ENCODE measurements around the gene ZNF467. TPM values are rescaled to one million over a fixed set of nuclear protein-coding genes. Genes with fewer than 3 reads are reported as not detected.

ZNF467 gene, protein sequence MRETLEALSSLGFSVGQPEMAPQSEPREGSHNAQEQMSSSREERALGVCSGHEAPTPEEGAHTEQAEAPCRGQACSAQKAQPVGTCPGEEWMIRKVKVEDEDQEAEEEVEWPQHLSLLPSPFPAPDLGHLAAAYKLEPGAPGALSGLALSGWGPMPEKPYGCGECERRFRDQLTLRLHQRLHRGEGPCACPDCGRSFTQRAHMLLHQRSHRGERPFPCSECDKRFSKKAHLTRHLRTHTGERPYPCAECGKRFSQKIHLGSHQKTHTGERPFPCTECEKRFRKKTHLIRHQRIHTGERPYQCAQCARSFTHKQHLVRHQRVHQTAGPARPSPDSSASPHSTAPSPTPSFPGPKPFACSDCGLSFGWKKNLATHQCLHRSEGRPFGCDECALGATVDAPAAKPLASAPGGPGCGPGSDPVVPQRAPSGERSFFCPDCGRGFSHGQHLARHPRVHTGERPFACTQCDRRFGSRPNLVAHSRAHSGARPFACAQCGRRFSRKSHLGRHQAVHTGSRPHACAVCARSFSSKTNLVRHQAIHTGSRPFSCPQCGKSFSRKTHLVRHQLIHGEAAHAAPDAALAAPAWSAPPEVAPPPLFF
- total RNA-seq (2021; fragmentation: NEBNext Ultra II Directional; extraction: Animal tissue kit (Norgen Biotek cat#: 25700)) (0.40 and 0.50 TPM in 2 replicates), polyA plus RNA-seq (2011; rRNA removed) (0.51 and 0.89 TPM in 2 replicates), polyA minus RNA-seq (2011; rRNA and poly(A)+ RNA removed) (0.05 and 0.13 TPM in 2 replicates)
- polyA plus RNA-seq (2011; cell fraction: cytosol; rRNA removed) = 0.44 TPM
- polyA plus RNA-seq (2011; cell fraction: nucleus; rRNA removed) = 1.7 TPM
- polyA plus RNA-seq (2012, experiment 1 of 2) = 0.36 to 0.89 TPM (median 0.75 TPM) in 4 replicates
- polyA plus RNA-seq (2012, experiment 2 of 2) = 0.35 TPM
- 0.20 TPM for polyA plus RNA-seq (2013, experiment 1 of 2)
- 0.13 TPM for polyA plus RNA-seq (2013, experiment 2 of 2)
- not detected for polyA minus RNA-seq (2011; cell fraction: cytosol; rRNA and poly(A)+ RNA removed)
- 0.70 TPM for polyA minus RNA-seq (2011; cell fraction: nucleus; rRNA and poly(A)+ RNA removed)
- long read RNA-seq, experiment 1 = 0 reads
- long read RNA-seq, experiment 2, partial matches to known transcripts = 0 of 1 reads
- long read RNA-seq, experiment 2, other reads (novel, unspliced or antisense) = 1 of 1 reads

DNA sequence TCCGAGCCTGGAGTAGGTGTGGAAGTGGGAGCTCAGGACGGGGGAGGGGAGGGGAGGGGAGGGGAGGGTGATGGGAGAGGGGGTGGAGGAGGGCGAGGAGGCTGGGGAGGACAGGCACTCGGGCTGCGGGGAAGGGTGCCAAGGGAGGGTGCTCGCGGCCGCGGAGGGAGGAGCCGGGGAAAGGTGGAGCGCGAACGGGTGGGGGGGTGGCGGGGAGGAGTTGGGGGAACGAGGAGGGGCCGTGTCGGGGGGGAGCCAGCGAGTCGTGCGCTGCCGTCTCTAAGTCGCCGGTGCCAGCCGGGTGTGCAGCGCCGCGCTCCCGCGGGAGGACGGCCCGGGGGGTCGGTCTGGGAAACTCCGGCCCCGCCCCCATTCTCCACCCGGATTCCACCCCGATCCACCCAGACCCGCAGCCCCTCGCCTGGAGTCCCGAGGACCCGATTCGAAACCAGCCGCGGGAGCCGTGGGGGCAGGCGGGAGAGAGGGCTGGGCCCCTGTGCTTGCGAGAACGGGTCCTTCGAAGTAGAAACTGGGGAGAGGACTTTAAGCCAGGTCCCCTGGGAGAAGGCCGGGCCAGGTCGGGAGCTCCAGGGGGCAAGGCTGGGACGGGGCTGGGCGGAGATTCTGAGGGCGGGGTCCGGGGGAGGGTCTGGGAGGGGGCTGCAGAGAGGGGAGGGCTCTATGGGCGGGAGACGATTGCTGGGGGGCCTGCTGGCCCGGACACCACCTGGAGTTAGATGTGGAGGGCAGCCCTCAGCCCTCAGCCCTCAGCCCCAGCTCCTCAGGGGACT is at the start of gene ZNF467:
Gene ZNF467, minus strand, starts transcription at position 143 of the 791 bp plus-strand sequence. CDS start 2,556 bp downstream, outside the sequence.
- H2AFZ ChIP-seq (ENCODE audit: low read length) = no peak within 1 kb of the TSS
- WGBS, 2 experiments (ENCODE audit: extremely low coverage in 1 of 2, insufficient coverage in 1 of 2, insufficient read length in 1 of 2, insufficient replicate concordance in 2 of 2, low coverage in 1 of 2, low lambda C conversion rate in 2 of 2, missing lambda C conversion rate in 1 of 2) = 5% methylated on average over 10 of the region's 57 CpGs; no CpG with 5 or more reads in 1 of the 2 experiments
- TF ChIP-seq, protein P1, sequence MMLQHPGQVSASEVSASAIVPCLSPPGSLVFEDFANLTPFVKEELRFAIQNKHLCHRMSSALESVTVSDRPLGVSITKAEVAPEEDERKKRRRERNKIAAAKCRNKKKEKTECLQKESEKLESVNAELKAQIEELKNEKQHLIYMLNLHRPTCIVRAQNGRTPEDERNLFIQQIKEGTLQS (IDR thresholded peaks at IDR 0.05; ENCODE audit: insufficient read depth, low read depth, low read length) = no peak
- TF ChIP-seq TCF12 (IDR thresholded peaks at IDR 0.05; ENCODE audit: low read depth, low read length) (no peak), TEAD4 (IDR thresholded peaks at IDR 0.05; ENCODE audit: low read depth, low read length) (no peak), KDM4A (IDR thresholded peaks at IDR 0.05; ENCODE audit: low read depth, low read length, severe bottlenecking) (peak; percentile 58), GTF2F1 (IDR thresholded peaks at IDR 0.05; ENCODE audit: borderline replicate concordance, low read depth, low read length) (no peak)

More for the DNA sequence above, at the start of gene ZNF467:
- peak within 1 kb of the TSS; percentile 71 for H4K8ac ChIP-seq (ENCODE audit: extremely low read depth, insufficient read depth, low read length)
- H3K4me1 ChIP-seq (replicated peaks in 1 of 4; ENCODE audit: control insufficient read depth in 3 of 4, insufficient read depth in 4 of 4, low read length in 3 of 4) = peaks cover 0 to 9% (median 7%) of the 10 kb centered on the region in 4 experiments; a peak in 6 of 7 replicates
- FAIRE-seq = no peak
- ChIA-PET POLR2A (ENCODE audit: partially characterized antibody) (interaction anchor here (0.6 to 2.0 kb wide), 11 partner anchors 8 to 60 kb away, joined by 3 to 5 read pairs (median 3); no protein-coding TSS in a partner anchor), CTCF (ENCODE audit: partially characterized antibody) (interaction anchor here (0.6 to 12.9 kb wide), 14 partner anchors 8 to 350 kb away, joined by 3 to 115 read pairs (median 5); no protein-coding TSS in a partner anchor)
- no peak within 1 kb of the TSS for H2BK120ac ChIP-seq (replicated peaks; ENCODE audit: low read depth, low read length)
- no peaks in the 10 kb centered on the region for H3K9me3 ChIP-seq (ENCODE audit: insufficient read depth in 2 of 2, low read depth in 1 of 2, low read length in 1 of 2)
- H3K18ac ChIP-seq (ENCODE audit: extremely low read depth, low read length) = peak within 1 kb of the TSS; percentile 36
- no peak within 1 kb of the TSS for H3K56ac ChIP-seq (replicated peaks; ENCODE audit: insufficient read length, low read depth, low read length)
- 0 out of 2 replicates have a peak within 1 kb of the TSS, but pooled peaks have one; percentile 6 for H2BK15ac ChIP-seq (ENCODE audit: low read length)
- no peaks in the 10 kb centered on the region for H3K79me2 ChIP-seq (ENCODE audit: control insufficient read depth in 1 of 2, insufficient read depth in 2 of 2, low read length in 2 of 2)
- H2BK20ac ChIP-seq (ENCODE audit: low read length) = no peak within 1 kb of the TSS
- no peak within 1 kb of the TSS; the same call in 1 of the 2 replicates for H2BK12ac ChIP-seq (ENCODE audit: low read depth, low read length)
- no peak within 1 kb of the TSS for H3K27ac ChIP-seq (ENCODE audit: low read depth, low read length)
- H3K14ac ChIP-seq (ENCODE audit: insufficient read length) = no peak within 1 kb of the TSS
- no peaks in the 10 kb centered on the region for H3K36me3 ChIP-seq (ENCODE audit: control insufficient read depth in 2 of 4, insufficient read depth in 4 of 4, low read length in 3 of 4)
- H3K4me3 ChIP-seq (ENCODE audit: extremely low read depth in 1 of 4, insufficient read depth in 2 of 4, low read depth in 3 of 4, low read length in 4 of 4) = peak within 1 kb of the TSS; percentile 44 to 93 (median 48)
- no peak for DNase-seq (ENCODE audit: low read depth in 1 of 2, low spot score in 2 of 2)
- H3K23me2 ChIP-seq (ENCODE audit: low read depth, low read length) = peaks cover 14% of the 10 kb centered on the region; the same call in 1 of the 2 replicates
- peaks cover 0 to 5% of the 10 kb centered on the region in 2 experiments for H4K20me1 ChIP-seq (replicated peaks in 1 of 2; ENCODE audit: control insufficient read depth in 1 of 2, insufficient read depth in 2 of 2, low read length in 2 of 2)
- peak within 1 kb of the TSS; percentile 91 for H3K4ac ChIP-seq (replicated peaks; ENCODE audit: insufficient read length, low read depth, low read length)
- H2AK5ac ChIP-seq (ENCODE audit: low read depth, low read length) = no peak within 1 kb of the TSS
- no peak within 1 kb of the TSS; the same call in 1 of the 2 replicates for H2BK5ac ChIP-seq (ENCODE audit: low read depth, low read length)
- H4K5ac ChIP-seq (ENCODE audit: insufficient read length, low read depth, low read length) = no peak within 1 kb of the TSS
- H3K4me2 ChIP-seq (ENCODE audit: insufficient read depth in 1 of 2, low read depth in 2 of 2, low read length in 2 of 2) = peak within 1 kb of the TSS; percentile 84 to 86
- no peak within 1 kb of the TSS for H3K9ac ChIP-seq (replicated peaks in 1 of 4; ENCODE audit: extremely low read depth in 1 of 4, low read depth in 3 of 4, low read length in 3 of 4)
- H3K27me3 ChIP-seq (replicated peaks in 1 of 4; ENCODE audit: control insufficient read depth in 3 of 4, extremely low read depth in 1 of 4, insufficient read depth in 3 of 4, low read length in 3 of 4) = peaks cover 23 to 53% (median 50%) of the 10 kb centered on the region in 4 experiments
- no peak within 1 kb of the TSS for H3K23ac ChIP-seq (ENCODE audit: insufficient read length)
- H4K91ac ChIP-seq (replicated peaks; ENCODE audit: insufficient read length, low read length) = no peak within 1 kb of the TSS
- H3K79me1 ChIP-seq (ENCODE audit: low read depth, low read length) = no peaks in the 10 kb centered on the region

Measured in H1 (cell line).